ENCODE results near the gene THRSP.
"Not testable (repeated sequence)": the region's sequence is repeated elsewhere in the genome, so short reads cannot be mapped to it uniquely, and the experiment has no call there.

Gene THRSP

DNA sequence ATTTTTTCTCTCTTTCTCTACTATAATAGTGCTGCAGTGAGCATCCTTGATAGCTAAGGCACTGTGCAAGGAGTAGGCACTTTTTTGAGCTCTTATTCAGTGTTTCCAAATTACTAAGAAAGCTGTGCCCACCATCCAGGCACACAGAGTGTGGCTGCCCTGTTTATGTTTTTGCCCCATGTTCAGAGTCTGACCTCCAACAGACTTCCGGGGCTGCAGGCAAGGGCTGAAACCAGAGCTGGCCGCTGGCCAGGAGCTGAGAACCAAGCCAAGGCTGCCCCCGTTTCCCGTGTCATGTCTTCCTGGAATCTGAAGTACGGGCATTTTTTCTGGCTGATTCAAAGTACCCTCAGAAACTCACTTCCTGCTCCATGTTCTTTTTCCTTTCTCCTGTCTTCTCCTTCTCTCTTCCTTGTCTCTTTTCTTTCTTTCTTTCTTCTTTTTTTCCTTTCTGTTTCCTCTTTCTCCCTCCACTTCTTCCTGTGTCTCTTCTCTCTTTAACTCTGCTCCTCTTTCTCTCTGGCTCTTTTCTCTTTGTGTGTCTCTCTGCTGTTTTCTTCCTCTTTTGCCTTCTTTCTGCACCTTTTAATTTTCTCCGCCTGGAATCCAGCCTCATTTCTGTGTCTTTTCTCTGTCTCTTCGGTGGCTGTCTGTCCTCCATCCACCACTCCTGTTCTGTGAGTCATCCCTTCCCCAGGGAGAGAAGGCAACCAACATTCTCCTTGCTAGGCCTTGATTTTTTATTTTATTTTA, 23.6 kb upstream of the THRSP start:
- peak; percentile 67 for DNase-seq

DNA sequence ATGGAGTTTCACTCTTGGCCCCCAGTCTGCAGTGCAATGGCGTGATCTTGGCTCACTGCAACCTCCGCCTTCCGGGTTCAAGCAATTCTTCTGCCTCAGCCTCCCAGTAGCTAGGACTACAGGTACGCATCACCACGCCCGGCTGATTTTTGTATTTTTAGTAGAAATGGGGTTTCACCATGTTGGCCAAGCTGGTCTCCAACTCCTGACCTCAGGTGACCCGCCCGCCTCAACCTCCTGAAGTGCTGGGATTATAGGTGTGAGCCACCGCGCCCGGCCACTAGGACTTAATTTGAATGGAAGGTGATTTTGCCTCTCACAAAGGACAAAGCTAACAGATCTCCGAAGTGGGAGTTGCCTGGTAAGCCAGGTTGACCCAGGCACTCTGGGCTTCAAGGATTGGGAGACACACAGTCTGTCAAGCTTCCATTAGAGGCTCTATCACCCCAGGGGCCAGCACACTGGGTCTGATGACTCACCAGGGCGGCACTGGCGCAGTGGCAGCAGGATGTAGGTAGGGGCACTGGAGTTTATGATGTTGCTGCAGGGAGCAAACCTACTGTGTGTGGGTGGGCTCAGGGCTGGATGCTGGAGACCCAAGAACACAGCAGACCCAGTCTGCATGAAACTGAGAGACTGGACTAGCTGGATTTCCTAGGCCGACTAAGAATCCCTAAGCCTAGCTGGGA, 22.8 kb upstream of the THRSP start:
- no peak for DNase-seq

DNA sequence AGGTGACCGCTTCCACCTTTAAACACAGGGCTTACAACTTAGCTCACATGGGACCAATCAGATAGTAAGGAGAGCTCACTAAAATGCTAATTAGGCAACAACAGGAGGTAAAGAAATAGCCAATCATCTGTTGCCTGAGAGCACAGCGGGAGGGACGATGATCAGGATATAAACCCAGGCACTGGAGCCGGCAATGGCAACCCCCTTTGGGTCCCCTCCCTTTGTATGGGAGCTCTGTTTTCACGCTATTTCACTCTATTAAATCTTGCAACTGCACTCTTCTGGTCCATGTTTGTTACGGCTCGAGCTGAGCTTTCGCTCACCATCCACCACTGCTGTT, 22.3 kb upstream of the THRSP start:
- not testable (repeated sequence) for DNase-seq

DNA sequence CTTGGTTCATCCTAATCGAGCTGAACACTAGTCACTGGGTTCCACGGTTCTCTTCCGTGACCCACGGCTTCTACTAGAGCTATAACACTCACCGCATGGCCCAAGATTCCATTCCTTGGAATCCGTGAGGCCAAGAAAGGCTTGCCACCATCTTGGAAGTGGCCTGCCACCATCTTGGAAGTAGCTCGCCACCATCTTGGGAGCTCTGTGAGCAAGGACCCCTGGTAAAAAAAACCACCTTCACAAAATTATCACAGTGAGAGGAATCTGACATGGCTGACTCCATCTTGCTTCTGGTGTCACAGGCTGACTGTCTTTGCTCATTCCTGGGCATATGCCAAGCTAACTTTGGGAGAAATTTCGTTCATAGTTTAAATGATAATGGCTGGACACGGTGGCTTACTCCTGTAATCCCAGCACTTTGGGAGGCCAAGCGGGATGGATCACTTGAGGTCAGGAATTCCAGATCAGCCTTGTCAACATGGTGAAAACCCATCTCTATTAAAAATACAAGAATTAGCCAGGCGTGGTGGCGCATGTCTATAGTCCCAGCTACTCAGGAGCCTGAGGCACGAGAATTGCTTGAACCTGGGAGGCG, 21.7 kb upstream of the THRSP start:
- no peak for DNase-seq

DNA sequence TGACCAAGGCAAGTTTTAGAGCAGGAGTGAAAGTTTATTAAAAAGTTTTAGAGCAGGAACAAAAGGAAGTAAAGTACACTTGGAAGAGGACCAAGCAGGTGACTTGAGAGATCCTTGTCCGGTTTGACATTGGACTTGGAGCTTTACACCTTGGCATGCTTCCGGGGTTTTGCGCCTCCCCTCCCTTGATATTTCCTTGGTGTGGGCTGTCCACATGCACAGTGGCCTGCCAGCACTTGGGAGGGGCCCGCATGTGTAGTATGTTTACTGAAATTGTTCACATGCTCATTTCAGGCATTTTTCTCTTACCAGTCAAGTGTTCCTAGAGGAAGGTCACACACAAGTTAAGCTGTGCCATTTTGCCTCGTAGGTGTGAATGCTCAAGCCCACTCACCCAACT, 19.0 kb upstream of the THRSP start:
- no peak for DNase-seq

DNA sequence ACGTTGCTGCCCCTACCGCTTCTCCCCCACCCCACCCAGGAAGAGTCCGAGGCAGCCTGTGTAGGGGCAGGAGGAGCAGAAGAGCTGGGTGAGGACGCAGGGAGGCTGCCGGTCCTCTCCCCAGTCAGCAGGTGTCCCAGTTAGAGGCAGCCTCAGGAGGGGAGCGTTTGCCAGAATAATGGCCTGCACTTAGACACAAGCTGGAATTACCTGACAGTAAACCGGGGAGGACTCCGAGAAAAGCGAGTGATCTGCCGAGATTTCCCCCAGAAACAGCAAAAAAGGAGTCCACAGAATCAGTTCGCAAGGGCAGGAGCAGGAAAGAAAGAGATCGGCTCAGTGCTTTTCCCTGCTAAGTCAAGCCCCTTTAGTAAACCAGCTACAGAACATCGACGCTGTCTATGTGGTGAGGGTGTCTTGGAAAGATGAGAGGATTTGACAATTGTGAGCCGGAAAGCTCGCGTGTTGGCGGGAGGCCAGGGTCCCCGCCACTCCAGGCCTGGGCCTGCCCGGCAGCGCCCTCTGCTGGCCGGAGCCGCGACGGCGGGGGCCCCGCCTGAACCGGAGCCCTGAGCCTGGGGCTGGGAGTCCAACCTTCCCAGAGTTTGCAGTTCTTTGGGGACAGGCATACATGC, 17.7 kb upstream of the THRSP start:
- DNase-seq, result peak; percentile 88

DNA sequence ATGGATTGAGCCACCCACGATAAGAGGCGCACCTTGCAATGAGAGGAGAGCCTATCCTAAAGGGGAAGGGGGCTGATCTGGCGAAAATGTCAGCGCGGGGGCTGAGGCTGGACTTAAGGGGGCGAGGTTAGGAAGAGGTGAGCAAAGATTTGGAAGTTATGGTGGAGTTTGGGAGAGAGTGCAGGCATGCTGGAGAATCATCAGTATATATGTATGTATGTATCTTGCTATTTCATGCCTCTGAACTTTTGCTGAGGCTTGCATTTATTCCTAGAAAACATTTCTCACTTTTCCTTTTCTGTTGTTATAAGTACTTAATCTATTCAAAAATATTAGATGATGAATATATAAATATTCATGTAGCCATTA, 17.2 kb upstream of the THRSP start:
- DNase-seq, result no peak

DNA sequence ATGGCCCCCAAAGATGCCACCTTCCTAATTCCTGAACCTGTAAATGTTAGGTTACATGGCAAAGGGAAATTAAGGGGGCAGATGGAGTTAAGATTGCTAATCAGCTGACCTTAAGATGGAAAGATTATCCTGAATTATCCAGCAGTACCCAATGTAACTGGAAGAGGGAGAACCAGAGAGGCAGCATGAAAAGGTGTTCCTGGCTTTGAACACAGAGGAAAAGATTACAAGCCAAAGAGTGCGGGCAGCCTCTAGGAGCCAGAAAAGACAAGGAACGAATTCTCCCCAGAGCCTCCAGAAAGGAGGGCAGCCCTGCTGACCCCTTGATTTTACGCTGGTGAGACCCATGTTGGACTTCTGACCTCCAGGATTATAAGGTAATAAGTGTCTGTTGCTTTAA, 15.1 kb upstream of the THRSP start:
- no peak for DNase-seq

DNA sequence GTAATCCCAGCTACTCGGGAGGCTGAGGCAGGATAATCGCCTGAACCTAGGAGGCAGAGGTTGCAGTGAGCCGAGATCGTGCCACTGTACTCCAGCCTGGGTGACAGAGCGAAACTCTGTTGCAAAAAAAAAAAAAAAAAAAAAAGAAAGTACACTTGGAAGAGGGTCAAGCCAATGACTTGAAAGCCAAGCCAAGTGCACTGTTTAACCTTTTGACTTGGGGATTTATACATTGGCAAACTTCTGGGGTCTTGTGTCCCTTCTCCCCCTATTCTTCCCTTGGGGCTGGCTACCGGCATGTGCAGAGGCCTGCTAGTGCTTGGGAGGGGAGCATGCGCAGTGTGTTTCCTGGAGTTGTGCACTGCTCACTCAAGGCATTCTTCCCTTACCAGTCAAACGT, 14.3 kb upstream of the THRSP start:
- DNase-seq, result no peak

DNA sequence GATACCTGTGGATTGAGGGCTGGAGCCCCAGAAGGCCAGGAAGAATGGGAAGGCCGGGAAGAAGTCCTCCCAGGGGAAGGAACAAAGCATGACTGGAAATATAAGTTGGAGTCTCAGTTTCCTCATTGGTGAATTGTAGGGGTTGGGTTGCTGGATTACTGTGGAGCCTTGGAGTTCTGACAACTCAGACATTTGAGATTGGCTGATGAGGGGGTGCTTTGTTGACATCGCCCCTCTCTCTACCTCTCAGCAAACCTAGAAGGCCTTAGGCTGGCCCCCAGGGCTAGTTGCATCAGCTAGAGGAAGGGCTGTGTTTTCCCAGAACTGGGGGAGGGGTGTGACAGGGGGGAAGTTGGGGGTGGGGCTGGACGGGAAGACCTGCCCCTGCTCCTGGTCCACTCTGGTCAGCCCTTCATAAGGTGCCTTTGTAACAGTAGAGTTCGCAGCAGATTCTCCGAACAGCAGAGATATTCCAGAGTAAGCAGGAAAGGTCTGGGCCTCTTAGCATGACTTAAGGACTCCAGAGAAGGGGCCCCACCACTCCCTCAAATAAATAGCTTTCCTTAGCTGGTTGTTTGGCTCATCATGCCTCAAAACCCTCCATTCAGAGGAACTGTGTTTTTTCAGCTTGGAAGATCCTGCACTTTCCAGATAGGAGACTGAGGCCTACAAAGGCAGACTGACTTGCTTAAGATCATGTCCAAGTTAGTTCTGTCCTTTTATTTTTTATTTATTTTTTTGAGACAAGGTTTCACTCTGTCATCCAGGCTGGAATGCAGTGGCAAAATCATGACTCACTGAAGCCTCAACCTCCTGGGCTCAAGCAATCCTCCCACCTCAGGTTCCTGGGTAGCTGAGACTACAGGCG, 12.5 kb upstream of the THRSP start:
- DNase-seq, result no peak

DNA sequence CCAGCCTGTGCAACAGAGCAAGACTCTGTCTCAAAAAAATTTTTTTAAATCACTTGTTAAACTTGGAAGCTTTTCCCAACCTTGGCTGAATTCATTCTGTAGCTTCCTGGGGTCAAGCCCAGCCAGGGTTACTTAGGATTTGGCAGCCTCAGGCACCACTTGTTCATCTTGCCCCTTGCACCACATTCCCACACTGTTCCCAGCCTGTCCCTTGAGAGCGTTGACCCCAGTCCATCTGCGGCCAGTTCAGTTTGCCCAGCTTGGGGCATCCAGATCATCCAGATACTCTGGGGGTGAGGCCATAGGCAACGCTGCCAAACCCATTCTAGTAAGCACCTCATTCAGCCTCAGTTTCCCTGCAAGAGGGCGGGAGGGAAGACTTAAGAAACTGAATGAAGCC, 8.7 kb upstream of the THRSP start:
- no peak for DNase-seq

DNA sequence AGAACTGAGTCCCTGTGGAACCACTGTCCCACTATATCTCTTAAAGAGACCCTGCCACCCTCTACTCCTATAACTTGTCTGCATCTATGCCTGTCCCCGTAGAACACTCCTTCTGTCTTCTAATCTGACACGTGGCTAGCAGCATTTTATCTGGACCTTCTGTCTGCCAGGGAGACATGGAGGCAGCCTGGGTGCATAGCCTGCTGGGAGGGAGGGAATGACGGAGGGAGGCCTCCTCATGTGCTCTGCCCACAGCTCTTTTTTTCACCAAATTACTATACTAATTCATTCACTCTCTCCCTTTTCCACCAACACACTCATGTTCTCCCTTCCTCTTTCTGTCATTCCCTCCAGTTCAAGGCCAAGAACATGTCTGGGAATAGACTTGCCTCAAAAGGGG, 7.6 kb upstream of the THRSP start:
- no peak for DNase-seq

DNA sequence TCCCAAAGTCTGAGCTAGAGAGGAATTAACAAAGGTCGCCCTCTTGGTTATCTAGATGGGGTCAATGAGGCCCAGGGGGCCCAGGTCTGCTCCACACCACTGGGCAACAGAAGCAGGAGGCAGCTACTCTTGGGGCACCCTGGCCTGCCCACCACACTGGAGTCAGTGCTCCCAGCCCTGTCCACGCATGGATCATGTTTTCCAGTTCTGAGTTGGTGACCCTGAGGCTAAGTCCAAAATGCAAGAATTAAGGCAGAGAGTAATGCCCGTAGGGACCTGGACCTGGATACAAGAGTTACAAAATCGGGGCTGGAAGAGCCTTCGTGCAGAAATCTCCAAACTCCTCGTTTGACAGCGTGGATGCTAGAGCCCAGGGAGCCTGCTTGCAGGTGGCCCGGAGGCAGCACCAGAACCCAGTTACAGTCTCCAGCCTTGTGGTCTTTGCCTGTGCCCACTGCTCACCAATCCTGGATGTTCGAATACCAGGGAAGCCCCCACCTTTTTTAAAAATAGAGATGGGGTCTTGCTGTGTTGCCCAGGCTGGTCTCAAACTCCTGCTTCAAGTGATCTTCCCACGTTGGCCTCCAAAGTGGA, 6.1 kb upstream of the THRSP start:
- DNase-seq, result no peak

DNA sequence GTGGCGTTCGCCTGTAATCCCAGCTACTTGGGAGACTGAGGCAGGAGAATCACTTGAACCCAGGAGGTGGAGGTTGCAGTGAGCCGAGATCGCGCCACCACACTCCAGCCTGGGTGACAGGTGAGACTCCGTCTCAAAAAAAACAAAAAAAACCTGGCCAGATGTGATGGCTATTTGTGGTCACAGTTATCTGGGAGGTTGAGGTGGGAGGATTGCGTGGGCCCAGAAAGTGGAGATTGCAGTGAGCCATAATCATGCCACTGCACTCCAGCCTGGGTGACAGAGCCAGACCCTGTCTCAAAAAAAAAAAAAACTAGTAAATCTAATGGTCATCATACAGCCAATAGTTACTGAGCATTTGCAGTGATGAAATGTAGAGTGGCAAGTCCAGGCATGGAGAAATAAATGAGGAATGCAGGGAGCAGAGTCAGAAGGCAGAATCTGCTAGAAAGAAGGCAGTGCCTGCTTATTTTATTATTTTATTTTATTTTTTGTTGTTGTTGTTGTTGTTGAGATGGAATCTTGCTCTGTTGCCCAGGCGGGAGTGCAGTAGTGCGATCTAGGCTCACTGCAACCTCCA, 3.8 kb upstream of the THRSP start:
- not testable (repeated sequence) for DNase-seq

DNA sequence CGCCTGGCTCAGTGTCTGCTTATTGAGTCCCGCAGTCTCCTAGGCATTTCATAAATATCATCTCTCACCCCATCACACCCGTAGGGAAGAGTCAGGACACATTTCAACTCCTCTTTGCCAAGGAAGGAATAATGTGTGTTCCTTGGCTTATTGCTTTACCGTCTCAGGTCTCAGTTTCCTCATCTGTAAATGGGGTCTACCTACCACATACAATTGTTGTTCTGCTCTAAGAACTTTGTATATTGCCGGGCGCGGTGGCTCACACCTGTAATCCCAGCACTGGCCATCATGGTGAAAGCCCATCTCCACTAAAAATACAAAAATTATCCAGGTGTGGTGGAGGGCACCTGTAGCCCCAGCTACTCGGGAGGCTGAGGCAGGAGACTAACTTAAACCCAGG, 3.1 kb upstream of the THRSP start:
- DNase-seq, result no peak

DNA sequence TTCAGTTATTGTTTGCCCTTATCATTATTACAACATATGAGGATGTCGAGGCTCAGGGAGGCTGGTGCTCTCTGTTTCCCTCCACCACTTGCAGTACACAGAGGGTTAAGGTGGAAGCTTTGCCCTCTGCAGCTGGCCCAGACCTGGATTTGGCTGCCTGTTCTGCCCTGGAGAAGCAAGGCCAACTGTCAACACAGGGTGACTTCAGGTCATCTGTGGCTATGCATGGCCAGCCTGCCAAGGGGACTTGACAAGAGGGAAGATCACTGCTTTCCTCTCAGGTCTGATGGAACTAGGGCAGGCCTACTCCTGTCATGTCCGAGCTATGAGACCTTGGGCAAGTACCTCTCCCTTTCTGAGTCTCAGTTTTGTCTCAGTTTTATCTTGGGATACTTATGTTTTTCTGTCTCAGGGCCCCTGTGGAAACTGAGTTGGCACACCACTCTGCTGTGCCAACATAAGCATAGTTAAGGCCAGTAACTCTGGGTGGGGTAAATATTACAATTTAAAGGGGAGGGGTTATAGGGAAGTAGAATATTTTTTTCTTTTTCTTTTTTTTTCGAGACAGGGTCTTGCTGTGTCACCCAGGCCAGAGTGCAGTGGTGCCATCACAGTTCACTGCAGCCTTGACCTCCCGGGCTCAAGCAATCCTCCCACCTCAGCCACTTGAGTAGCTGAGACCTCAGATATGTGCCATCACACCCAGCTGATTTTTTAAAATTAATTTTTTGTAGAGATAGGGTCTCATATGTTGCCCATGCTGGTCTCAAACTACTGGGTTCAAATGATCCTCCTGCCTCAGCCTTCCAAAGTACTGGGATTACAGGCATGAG, 2.4 kb upstream of the THRSP start:
- DNase-seq, result no peak

DNA sequence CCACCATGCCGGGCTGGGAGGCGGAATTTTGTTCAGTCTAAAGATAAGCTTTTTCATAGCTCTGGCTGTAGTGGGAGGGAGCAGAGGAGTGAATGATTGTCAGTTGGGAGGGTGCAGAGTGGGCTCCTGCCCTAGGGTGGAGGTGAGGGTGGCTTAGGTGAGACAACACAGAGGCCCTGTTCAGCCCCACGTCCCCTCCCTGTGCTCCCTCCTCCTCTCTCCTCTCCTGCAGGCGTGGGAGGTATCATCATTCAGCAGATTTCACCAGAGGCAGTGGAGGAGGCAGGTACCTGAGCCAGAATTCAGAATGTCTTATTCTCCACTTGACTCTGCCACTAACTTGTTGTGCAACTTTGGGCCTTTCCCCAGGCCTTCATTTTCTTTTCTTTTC, 1.7 kb upstream of the THRSP start:
- DNase-seq, result no peak

DNA sequence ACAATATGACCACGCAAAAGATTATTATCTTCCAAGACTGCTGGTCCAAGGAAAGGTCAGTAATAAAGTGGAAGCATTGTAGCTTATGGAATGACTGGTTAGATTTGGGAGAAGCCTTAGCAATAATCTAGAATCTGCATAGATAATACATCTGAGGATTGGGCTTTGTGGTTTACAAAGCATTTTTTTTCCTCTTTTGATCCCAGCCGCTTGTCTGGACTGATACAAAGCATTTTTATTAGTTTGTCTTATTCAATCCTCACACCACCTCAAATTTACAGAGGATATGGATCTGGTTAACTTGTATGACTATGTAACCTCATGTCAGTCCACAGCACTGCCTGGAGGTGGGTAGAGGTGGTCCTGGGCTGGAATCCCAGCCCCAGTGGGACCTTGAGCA, 990 bp upstream of the THRSP start:
- DNase-seq, result no peak

DNA sequence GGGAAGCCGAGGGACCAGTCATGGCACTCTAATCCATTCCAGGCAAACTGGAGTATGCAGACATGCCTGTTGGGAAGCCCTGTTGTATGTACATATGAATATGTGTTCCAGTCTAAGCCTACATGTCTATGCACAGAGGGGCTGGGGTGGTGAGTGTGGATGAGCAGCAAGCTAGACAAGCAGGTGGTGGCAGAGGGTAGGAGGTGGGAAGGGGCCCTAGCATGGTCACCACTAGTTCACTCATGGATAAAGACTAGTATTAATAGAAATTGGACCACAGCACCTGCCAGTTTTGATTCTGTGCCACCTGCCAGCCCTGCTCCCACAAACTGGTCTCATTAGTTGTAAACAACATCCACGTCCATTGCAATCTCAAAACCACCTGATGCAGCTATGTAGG, 1.5 kb downstream of the THRSP start:
- DNase-seq, result no peak

DNA sequence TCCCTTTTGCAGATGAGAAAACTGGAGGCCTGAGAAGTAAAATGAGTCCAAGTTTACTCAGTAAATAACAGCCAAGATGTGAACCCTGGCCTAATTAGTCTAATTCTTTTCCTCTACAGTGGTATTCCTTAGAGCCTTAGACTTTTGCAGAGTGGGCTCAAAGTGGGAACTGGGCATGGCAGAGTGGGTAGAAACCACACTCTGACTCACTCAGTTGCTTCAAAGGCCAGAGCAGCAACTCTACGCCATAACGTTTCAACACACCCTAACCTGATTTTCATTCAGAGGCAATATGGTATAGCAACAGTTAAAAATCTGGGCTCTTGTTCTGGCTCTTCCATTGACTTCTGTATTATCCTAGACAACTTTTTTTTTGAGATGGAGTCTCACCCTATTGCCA, 2.8 kb downstream of the THRSP start:
- DNase-seq, result no peak

DNA sequence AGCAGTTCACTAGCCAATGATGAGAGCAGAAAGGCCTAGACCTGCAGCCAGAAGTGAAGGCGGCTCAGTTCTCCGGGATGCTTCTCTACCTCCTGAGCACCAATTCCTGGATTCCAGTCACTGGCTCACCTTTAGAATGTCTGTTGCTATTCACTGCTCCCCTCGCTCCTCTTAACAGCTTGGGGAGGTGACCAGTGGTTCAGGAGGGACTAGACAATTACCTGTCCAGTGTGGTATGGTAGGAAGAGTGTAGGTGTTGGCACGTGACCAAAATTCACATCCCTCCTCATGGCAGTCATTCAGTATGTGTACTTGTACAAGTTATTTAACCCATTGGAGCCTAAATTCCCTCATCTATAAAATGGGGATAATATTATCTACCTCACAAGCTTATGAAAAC, 4.0 kb downstream of the THRSP start:
- no peak for DNase-seq

Measured in stimulated activated CD8-positive, alpha-beta memory T cell treated with anti-CD3 and anti-CD28 coated beads, Interleukin-4, amount 100 ng/mL, for 48 hours (primary cell).